Measurements from ENCODE around the gene APBB1IP.

The APBB1IP gene

GRCh38 chr10:26544932-26545331 lies 106.8 kb downstream of the APBB1IP start:
- no peak overlapping the region for H3K9ac ChIP-seq (ENCODE audit: low read depth, low read length)
- no peaks in the 10 kb centered on the region for H3K4me1 ChIP-seq (ENCODE audit: control insufficient read depth, insufficient read depth, low read length)
- H3K36me3 ChIP-seq (ENCODE audit: control insufficient read depth, insufficient read depth, low read length), result no peaks in the 10 kb centered on the region
- no peaks in the 10 kb centered on the region for H3K9me3 ChIP-seq (ENCODE audit: control insufficient read depth, insufficient read depth, low read length)
- no peaks in the 10 kb centered on the region for H3K27me3 ChIP-seq (ENCODE audit: control insufficient read depth, insufficient read depth, low read length)
- H3K4me3 ChIP-seq (ENCODE audit: low read depth, low read length), result no peak overlapping the region

GRCh38 chr10:26550774-26551526 lies 112.8 kb downstream of the APBB1IP start:
- Histone ChIP-seq H3K9me3 (ENCODE audit: control insufficient read depth, insufficient read depth, low read length) (no peaks in the 10 kb centered on the region), H3K4me3 (ENCODE audit: low read depth, low read length) (no peak overlapping the region), H3K9ac (ENCODE audit: low read depth, low read length) (no peak overlapping the region), H3K36me3 (ENCODE audit: control insufficient read depth, insufficient read depth, low read length) (no peaks in the 10 kb centered on the region), H3K4me1 (ENCODE audit: control insufficient read depth, insufficient read depth, low read length) (peaks cover 2% of the 10 kb centered on the region), H3K27me3 (ENCODE audit: control insufficient read depth, insufficient read depth, low read length) (no peaks in the 10 kb centered on the region)

DNA sequence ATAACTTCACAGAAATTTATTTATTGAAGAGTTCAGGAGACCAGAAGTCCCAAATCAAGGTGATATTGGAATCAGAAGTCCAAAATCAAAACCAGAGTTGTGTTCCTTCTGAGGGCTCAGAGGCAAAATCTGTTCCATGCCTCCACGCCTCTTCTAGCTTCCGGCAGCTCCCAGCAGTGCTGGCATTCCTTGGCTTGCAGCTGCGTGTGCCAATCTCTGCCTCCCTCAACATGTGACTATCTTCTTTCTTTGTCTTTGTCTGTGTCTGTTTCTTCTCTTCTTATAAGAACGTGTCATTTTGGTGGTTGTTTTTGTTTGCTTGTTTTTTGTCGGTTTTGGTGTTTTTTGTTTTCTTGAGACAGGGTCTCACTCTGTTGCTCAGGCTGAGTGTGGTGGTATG lies 116.1 kb downstream of the APBB1IP start:
- Histone ChIP-seq H3K9me3 (ENCODE audit: control insufficient read depth, insufficient read depth, low read length) (no peaks in the 10 kb centered on the region), H3K27me3 (ENCODE audit: control insufficient read depth, insufficient read depth, low read length) (no peaks in the 10 kb centered on the region), H3K36me3 (ENCODE audit: control insufficient read depth, insufficient read depth, low read length) (no peaks in the 10 kb centered on the region), H3K4me1 (ENCODE audit: control insufficient read depth, insufficient read depth, low read length) (peaks cover 12% of the 10 kb centered on the region), H3K9ac (ENCODE audit: low read depth, low read length) (no peak overlapping the region), H3K4me3 (ENCODE audit: low read depth, low read length) (no peak overlapping the region)

DNA sequence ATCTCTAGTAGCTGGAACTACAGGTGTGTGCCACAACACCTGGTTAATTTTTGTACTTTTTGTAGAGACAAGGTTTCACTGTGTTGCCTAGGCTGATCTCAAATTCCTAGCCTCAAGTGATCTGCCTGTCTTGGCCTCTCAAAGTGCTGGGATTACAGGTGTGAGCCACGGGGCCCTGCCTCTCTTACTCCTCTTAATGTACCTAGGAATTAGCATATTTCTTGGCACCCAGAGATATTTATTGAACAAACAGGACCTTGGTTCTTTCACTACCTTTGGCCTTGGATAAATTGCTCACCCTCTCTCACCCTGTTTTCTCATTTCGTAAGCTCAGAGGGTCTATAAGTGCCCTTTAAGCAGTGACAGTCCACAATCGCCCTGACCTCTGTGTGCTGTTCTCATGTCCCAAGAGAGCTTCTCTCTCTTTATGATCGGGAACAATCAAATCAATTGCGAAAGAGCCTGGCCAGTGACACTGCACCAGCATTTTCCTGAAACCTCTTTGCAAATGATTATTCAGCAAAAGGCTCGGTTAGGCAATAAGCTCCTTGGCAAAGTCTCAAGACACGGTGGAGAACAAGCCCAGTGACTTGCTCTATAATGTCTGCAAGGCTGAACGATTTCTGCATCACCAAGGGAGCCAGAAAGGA lies 117.7 kb downstream of the APBB1IP start:
- Histone ChIP-seq H3K9me3 (ENCODE audit: control insufficient read depth, insufficient read depth, low read length) (no peaks in the 10 kb centered on the region), H3K4me3 (ENCODE audit: low read depth, low read length) (no peak overlapping the region), H3K4me1 (ENCODE audit: control insufficient read depth, insufficient read depth, low read length) (peaks cover 12% of the 10 kb centered on the region), H3K27me3 (ENCODE audit: control insufficient read depth, insufficient read depth, low read length) (no peaks in the 10 kb centered on the region), H3K9ac (ENCODE audit: low read depth, low read length) (no peak overlapping the region), H3K36me3 (ENCODE audit: control insufficient read depth, insufficient read depth, low read length) (no peaks in the 10 kb centered on the region)

GRCh38 chr10:26556748-26557640 lies 118.9 kb downstream of the APBB1IP start:
- H3K4me3 ChIP-seq (ENCODE audit: low read depth, low read length), result no peak overlapping the region
- H3K27me3 ChIP-seq (ENCODE audit: control insufficient read depth, insufficient read depth, low read length), result no peaks in the 10 kb centered on the region
- peaks cover 12% of the 10 kb centered on the region for H3K4me1 ChIP-seq (ENCODE audit: control insufficient read depth, insufficient read depth, low read length)
- no peaks in the 10 kb centered on the region for H3K36me3 ChIP-seq (ENCODE audit: control insufficient read depth, insufficient read depth, low read length)
- H3K9ac ChIP-seq (ENCODE audit: low read depth, low read length), result no peak overlapping the region
- H3K9me3 ChIP-seq (ENCODE audit: control insufficient read depth, insufficient read depth, low read length), result no peaks in the 10 kb centered on the region

DNA sequence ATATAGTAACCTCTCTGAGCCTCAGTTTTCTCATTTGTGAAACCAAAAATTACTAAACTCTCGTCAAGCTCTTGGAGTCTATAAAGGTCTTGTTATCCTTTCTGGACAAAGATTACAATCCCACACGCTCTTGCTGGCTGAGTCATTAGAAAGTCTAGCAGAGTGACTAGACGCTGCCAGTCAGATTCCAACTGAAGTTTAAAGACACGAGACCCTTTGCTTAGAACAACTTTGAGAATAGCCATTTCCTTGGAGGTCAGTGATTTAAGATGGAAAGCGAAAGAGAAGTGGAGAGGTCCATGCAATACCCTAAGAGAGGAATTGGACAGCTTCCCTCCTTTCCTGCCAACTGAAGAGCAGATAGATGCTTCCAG lies 119.5 kb downstream of the APBB1IP start:
- no peaks in the 10 kb centered on the region for H3K27me3 ChIP-seq (ENCODE audit: control insufficient read depth, insufficient read depth, low read length)
- H3K4me3 ChIP-seq (ENCODE audit: low read depth, low read length), result no peak overlapping the region
- H3K9ac ChIP-seq (ENCODE audit: low read depth, low read length), result no peak overlapping the region
- H3K36me3 ChIP-seq (ENCODE audit: control insufficient read depth, insufficient read depth, low read length), result no peaks in the 10 kb centered on the region
- no peaks in the 10 kb centered on the region for H3K9me3 ChIP-seq (ENCODE audit: control insufficient read depth, insufficient read depth, low read length)
- H3K4me1 ChIP-seq (ENCODE audit: control insufficient read depth, insufficient read depth, low read length), result peaks cover 12% of the 10 kb centered on the region

GRCh38 chr10:26566525-26567350 lies 128.6 kb downstream of the APBB1IP start:
- Histone ChIP-seq H3K4me1 (ENCODE audit: control insufficient read depth, insufficient read depth, low read length) (no peaks in the 10 kb centered on the region), H3K36me3 (ENCODE audit: control insufficient read depth, insufficient read depth, low read length) (no peaks in the 10 kb centered on the region), H3K9me3 (ENCODE audit: control insufficient read depth, insufficient read depth, low read length) (no peaks in the 10 kb centered on the region), H3K27me3 (ENCODE audit: control insufficient read depth, insufficient read depth, low read length) (peaks cover 5% of the 10 kb centered on the region), H3K9ac (ENCODE audit: low read depth, low read length) (no peak overlapping the region), H3K4me3 (ENCODE audit: low read depth, low read length) (peak overlapping the region; percentile 69)

DNA sequence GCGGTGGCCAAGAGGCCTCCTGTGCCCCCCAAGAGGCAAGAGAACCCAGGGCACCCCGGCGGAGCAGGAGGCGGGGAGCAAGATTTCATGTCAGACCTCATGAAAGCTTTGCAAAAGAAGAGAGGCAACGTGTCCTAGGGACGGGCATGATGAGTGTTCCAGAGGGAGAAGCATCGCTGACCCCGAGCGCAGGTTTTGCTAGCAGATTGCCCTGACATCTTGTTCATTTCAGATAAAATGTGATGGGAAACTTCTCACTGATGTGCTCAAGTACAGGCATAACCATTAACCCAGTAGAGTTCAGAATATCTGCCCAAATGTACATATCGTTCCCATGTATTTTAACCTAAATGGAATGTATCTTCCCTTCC lies 129.2 kb downstream of the APBB1IP start:
- no peaks in the 10 kb centered on the region for H3K4me1 ChIP-seq (ENCODE audit: control insufficient read depth, insufficient read depth, low read length)
- no peak overlapping the region for H3K9ac ChIP-seq (ENCODE audit: low read depth, low read length)
- H3K9me3 ChIP-seq (ENCODE audit: control insufficient read depth, insufficient read depth, low read length), result no peaks in the 10 kb centered on the region
- H3K4me3 ChIP-seq (ENCODE audit: low read depth, low read length), result peak overlapping the region; percentile 69
- peaks cover 5% of the 10 kb centered on the region for H3K27me3 ChIP-seq (ENCODE audit: control insufficient read depth, insufficient read depth, low read length)
- H3K36me3 ChIP-seq (ENCODE audit: control insufficient read depth, insufficient read depth, low read length), result no peaks in the 10 kb centered on the region

DNA sequence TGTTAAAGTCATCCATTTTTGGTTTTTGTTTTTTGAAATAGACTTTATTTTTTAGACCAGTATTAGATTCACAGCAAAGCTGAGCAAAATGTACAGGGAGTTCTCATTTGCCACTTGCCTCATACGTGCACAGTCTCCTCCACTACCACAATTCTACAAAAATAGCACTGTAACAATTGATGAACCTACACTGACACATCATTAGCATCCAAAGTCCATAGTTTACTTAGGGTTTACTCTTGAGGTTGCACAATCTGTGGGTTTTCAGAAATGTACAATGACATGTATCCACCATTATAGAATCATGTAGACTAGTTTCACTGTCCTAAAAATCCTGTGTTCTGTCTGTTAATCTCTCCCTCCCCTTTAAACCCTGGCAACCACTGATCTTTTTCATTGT lies 133.5 kb downstream of the APBB1IP start:
- Histone ChIP-seq H3K9ac (ENCODE audit: low read depth, low read length) (no peak overlapping the region), H3K4me1 (ENCODE audit: control insufficient read depth, insufficient read depth, low read length) (no peaks in the 10 kb centered on the region), H3K27me3 (ENCODE audit: control insufficient read depth, insufficient read depth, low read length) (peaks cover 5% of the 10 kb centered on the region), H3K36me3 (ENCODE audit: control insufficient read depth, insufficient read depth, low read length) (no peaks in the 10 kb centered on the region), H3K9me3 (ENCODE audit: control insufficient read depth, insufficient read depth, low read length) (no peaks in the 10 kb centered on the region), H3K4me3 (ENCODE audit: low read depth, low read length) (no peak overlapping the region)

DNA sequence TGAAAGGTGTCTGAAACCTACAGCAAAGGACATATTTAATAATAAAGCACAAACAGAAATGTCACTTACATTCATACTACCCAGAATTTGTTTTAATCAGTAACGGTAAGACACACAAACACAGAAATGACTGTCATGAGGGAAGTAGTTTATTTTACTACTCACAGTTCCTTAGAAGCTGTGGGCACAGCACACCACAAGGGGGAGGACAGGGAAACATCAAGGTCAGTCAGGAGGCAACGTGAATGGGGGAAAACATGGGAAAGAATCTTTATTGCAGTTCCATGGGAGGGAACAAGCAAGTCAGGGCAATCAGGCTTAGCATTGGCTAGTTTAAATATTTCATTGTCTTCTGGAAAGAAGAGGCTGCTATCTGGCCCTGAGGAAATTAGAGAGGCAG lies 135.5 kb downstream of the APBB1IP start:
- Histone ChIP-seq H3K36me3 (ENCODE audit: control insufficient read depth, insufficient read depth, low read length) (no peaks in the 10 kb centered on the region), H3K4me1 (ENCODE audit: control insufficient read depth, insufficient read depth, low read length) (no peaks in the 10 kb centered on the region), H3K4me3 (ENCODE audit: low read depth, low read length) (no peak overlapping the region), H3K9ac (ENCODE audit: low read depth, low read length) (no peak overlapping the region), H3K27me3 (ENCODE audit: control insufficient read depth, insufficient read depth, low read length) (no peaks in the 10 kb centered on the region), H3K9me3 (ENCODE audit: control insufficient read depth, insufficient read depth, low read length) (no peaks in the 10 kb centered on the region)

DNA sequence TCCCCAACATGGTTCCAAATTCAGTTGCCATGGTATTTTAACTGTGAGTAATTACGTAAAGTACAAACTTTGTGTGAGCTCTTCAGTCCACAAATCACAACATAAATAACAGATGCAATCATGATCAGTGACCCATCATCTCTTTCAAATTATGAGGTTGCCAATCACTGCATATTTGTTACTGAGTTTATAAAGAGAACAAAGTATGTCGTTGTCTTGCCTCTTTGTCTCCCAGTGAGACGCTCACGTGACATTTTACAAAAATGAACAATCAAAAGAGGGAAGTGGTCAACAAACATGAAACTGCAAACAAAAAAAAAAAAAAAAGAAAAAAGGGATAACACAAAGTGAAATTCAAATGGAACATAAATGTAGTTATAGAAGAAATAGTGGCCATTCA lies 136.6 kb downstream of the APBB1IP start:
- Histone ChIP-seq H3K9ac (ENCODE audit: low read depth, low read length) (no peak overlapping the region), H3K27me3 (ENCODE audit: control insufficient read depth, insufficient read depth, low read length) (no peaks in the 10 kb centered on the region), H3K4me3 (ENCODE audit: low read depth, low read length) (no peak overlapping the region), H3K36me3 (ENCODE audit: control insufficient read depth, insufficient read depth, low read length) (no peaks in the 10 kb centered on the region), H3K9me3 (ENCODE audit: control insufficient read depth, insufficient read depth, low read length) (no peaks in the 10 kb centered on the region), H3K4me1 (ENCODE audit: control insufficient read depth, insufficient read depth, low read length) (no peaks in the 10 kb centered on the region)
